Spleen (tissue), 11 donors: ENCODE results near the gene KIZ. TPM values are rescaled to one million over a fixed set of nuclear protein-coding genes. Genes with fewer than 3 reads are reported as not detected.

Experiments
- DNase-seq: peaks from one replicate; pipeline ENCODE4 v3.0.0-alpha.2; 2020
- H3K27ac ChIP-seq, 8 donors: fragments of 200-600 bp; sonication (generic) in 7 of 8; 1 replicate in 4 of 8; 2 replicates in 4 of 8; pipeline versions ENCODE4 v1.5.0 to v1.8.0; 2016 to 2021; ENCODE audit warnings: inconsistent platforms in 4 of 8, mild to moderate bottlenecking in 4 of 8, moderate library complexity in 1 of 8
- H3K27me3 ChIP-seq, 7 donors: fragments of 200-600 bp; sonication (generic) in 6 of 7; replicated peaks in 1 of 7; 1 replicate in 4 of 7; 2 replicates in 3 of 7; pipeline versions ENCODE4 v1.5.0 to v1.8.0; 2016 to 2021; ENCODE audit warnings: inconsistent platforms in 3 of 7, mild to moderate bottlenecking in 1 of 7
- H3K36me3 ChIP-seq, 6 donors: fragments of 200-600 bp; sonication (generic) in 5 of 6; 1 replicate in 4 of 6; 2 replicates in 2 of 6; pipeline versions ENCODE4 v1.5.0 to v1.8.0; 2016 to 2021; ENCODE audit warnings: inconsistent platforms in 2 of 6
- H3K4me1 ChIP-seq, 6 donors: fragments of 200-600 bp; sonication (generic) in 5 of 6; 1 replicate in 3 of 6; 2 replicates in 3 of 6; pipeline versions ENCODE4 v1.5.0 to v1.8.0; 2016 to 2021; ENCODE audit warnings: inconsistent platforms in 3 of 6
- H3K4me3 ChIP-seq, 8 donors: fragments of 200-600 bp; sonication (generic) in 7 of 8; 1 replicate in 4 of 8; 2 replicates in 4 of 8; pipeline versions ENCODE4 v1.5.0 to v1.8.0; 2016 to 2021; ENCODE audit warnings: inconsistent platforms in 4 of 8, mild to moderate bottlenecking in 4 of 8, moderate library complexity in 2 of 8
- H3K9me3 ChIP-seq, 8 donors: fragments of 200-600 bp; sonication (generic) in 7 of 8; 1 replicate in 4 of 8; 2 replicates in 4 of 8; pipeline versions ENCODE4 v1.5.0 to v1.8.0; 2016 to 2021; ENCODE audit warnings: inconsistent platforms in 4 of 8
- POLR2A ChIP-seq, 3 donors: fragments of 450-650 bp; IDR thresholded peaks; one replicate each; pipeline ENCODE4 v1.5.1; 2017; ENCODE audit warnings: antibody characterized with exemption in 3 of 3, mild to moderate bottlenecking in 1 of 3
- POLR2AphosphoS5 ChIP-seq, 3 donors: sonication (generic); formaldehyde crosslinking; IDR thresholded peaks; one replicate each; pipeline ENCODE4 v1.5.1; 2017; ENCODE audit warnings: antibody characterized with exemption in 3 of 3
- WGBS, 5 donors: extraction: QIAGEN DNeasy Blood & Tissue Kit in 3 of 5; methylation state at CpG; one replicate each; pipeline versions ENCODE4 v1.1.5 to v1.1.7; 2013 to 2018; 5-methylcytosine and 5-hydroxymethylcytosine counted together
- intact Hi-C: fragments of 100-400 bp; cut with DNase I; formaldehyde crosslinking; loops from one replicate; pipeline ENCODE4 v1.15.0; 2023; ENCODE audit warnings: low total_unique reads
- polyA plus RNA-seq, 3 donors: library from polyadenylated mRNA; stranded (reverse); fragments of 200-250 nt; gene quantifications; one replicate each; pipeline ENCODE4 v1.2.1, GENCODE V29; 2013
- total RNA-seq, 7 donors: library from RNA; depleted of rRNA in 3 of 7; stranded (reverse); fragments of >200 nt in 3 of 7; fragmentation: NEBNext Ultra II Directional in 4 of 7; extraction: Animal tissue kit (Norgen Biotek cat#: 25700) in 4 of 7; gene quantifications; one replicate each; pipeline versions ENCODE4 v1.1.0 to v1.2.1, GENCODE V29; 2016 to 2021
- TF ChIP-seq, protein P1 (sequence below), 11 experiments: fragments of 200-600 bp in 7 of 11; fragments of 450-650 bp in 4 of 11; sonication (generic) in 4 of 11; IDR thresholded peaks in 8 of 11; conservative IDR thresholded peaks in 3 of 11; 1 replicate in 7 of 11; 2 replicates in 4 of 11; pipeline versions ENCODE4 v1.4.0 to v1.8.0; 2016 to 2021; ENCODE audit warnings: antibody characterized with exemption in 11 of 11, inconsistent platforms in 4 of 11, mild to moderate bottlenecking in 1 of 11
- donor health status: healthy with polysubstance abuse.
- donor health status: DM: no; HTN: no; CAD: no; lungs with moderate emphysema.
- donor health status: DM: no; HTN: no; CAD: no.
- donor health status: Bipolar disorder and iron deficiency.
- donor health status: healthy.
- donor health status: DM: no; HTN: no; CAD: no.
- donor health status: DM: yes; HTN: yes; CAD: no.

Gene KIZ
- total and polyA plus RNA-seq, 10 donors: 9.5 to 57.9 (median 20.2) TPM

- Histone ChIP-seq H3K27ac (no peak overlapping the region), H3K9me3 (no peaks in the 10 kb centered on the region), H3K36me3 (no peaks in the 10 kb centered on the region), H3K4me3 (no peak overlapping the region), H3K27me3 (peaks cover 0 to 85% (median 22%) of the 10 kb centered on the region in 7 donors), H3K4me1 (no peaks in the 10 kb centered on the region)
- DNase-seq: no peak
- intact Hi-C loops: no loop called here
- WGBS, 5 donors: 80 to 88% (median 82%) methylated on average over 9 of the region's 9 CpGs
- TF ChIP-seq, protein P1, sequence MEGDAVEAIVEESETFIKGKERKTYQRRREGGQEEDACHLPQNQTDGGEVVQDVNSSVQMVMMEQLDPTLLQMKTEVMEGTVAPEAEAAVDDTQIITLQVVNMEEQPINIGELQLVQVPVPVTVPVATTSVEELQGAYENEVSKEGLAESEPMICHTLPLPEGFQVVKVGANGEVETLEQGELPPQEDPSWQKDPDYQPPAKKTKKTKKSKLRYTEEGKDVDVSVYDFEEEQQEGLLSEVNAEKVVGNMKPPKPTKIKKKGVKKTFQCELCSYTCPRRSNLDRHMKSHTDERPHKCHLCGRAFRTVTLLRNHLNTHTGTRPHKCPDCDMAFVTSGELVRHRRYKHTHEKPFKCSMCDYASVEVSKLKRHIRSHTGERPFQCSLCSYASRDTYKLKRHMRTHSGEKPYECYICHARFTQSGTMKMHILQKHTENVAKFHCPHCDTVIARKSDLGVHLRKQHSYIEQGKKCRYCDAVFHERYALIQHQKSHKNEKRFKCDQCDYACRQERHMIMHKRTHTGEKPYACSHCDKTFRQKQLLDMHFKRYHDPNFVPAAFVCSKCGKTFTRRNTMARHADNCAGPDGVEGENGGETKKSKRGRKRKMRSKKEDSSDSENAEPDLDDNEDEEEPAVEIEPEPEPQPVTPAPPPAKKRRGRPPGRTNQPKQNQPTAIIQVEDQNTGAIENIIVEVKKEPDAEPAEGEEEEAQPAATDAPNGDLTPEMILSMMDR (IDR thresholded peaks at IDR 0.05 in 8 of 11, conservative IDR thresholded peaks at IDR 0.05 in 3 of 11): no peak
- TF ChIP-seq POLR2A (IDR thresholded peaks at IDR 0.05) (no peak), POLR2AphosphoS5 (IDR thresholded peaks at IDR 0.05) (no peak)
Observed at GRCh38 chr20:21087862-21088540, 37.9 kb upstream of the KIZ start.

GRCh38 chr20:21089391-21089790 is 36.5 kb upstream of the KIZ start:
- TF ChIP-seq POLR2AphosphoS5 (IDR thresholded peaks at IDR 0.05) (no peak), POLR2A (IDR thresholded peaks at IDR 0.05) (no peak)
- TF ChIP-seq, protein P1 (IDR thresholded peaks at IDR 0.05 in 8 of 11, conservative IDR thresholded peaks at IDR 0.05 in 3 of 11): no peak
- intact Hi-C loops: no loop called here
- Histone ChIP-seq H3K4me1 (no peaks in the 10 kb centered on the region), H3K27me3 (peaks cover 0 to 82% (median 27%) of the 10 kb centered on the region in 7 donors), H3K4me3 (no peak overlapping the region), H3K27ac (no peak overlapping the region), H3K36me3 (no peaks in the 10 kb centered on the region), H3K9me3 (no peaks in the 10 kb centered on the region)
- 53 to 68% (median 59%) methylated on average over 8 of the region's 8 CpGs for WGBS, 5 donors
- DNase-seq: no peak

GRCh38 chr20:21090111-21090618 is 35.7 kb upstream of the KIZ start:
- DNase-seq: no peak
- TF ChIP-seq POLR2A (IDR thresholded peaks at IDR 0.05): no peak
- TF ChIP-seq, protein P1 (IDR thresholded peaks at IDR 0.05 in 8 of 11, conservative IDR thresholded peaks at IDR 0.05 in 3 of 11): no peak
- TF ChIP-seq POLR2AphosphoS5 (IDR thresholded peaks at IDR 0.05): no peak
- Histone ChIP-seq H3K27me3 (peaks cover 0 to 83% (median 27%) of the 10 kb centered on the region in 7 donors), H3K4me3 (no peak overlapping the region), H3K36me3 (no peaks in the 10 kb centered on the region), H3K27ac (no peak overlapping the region), H3K9me3 (no peaks in the 10 kb centered on the region), H3K4me1 (no peaks in the 10 kb centered on the region)
- intact Hi-C loops: no loop called here
- 25 to 33% (median 28%) methylated on average over 14 of the region's 14 CpGs for WGBS, 5 donors

- DNase-seq: no peak
- Histone ChIP-seq H3K4me3 (no peak overlapping the region), H3K27ac (no peak overlapping the region), H3K9me3 (no peaks in the 10 kb centered on the region), H3K36me3 (no peaks in the 10 kb centered on the region), H3K4me1 (no peaks in the 10 kb centered on the region), H3K27me3 (peaks cover 0 to 87% (median 27%) of the 10 kb centered on the region in 7 donors)
- WGBS, 5 donors: 72 to 86% (median 79%) methylated on average over 11 of the region's 11 CpGs
- intact Hi-C loops: no loop called here
- no peak for TF ChIP-seq POLR2A (IDR thresholded peaks at IDR 0.05)
- TF ChIP-seq POLR2AphosphoS5 (IDR thresholded peaks at IDR 0.05): no peak
Observed at GRCh38 chr20:21090721-21091120, 35.2 kb upstream of the KIZ start.
